H1 (cell line): ENCODE results near the gene SOS1. TPM values are rescaled to one million over a fixed set of nuclear protein-coding genes. Genes with fewer than 3 reads are reported as not detected.
"Not testable (repeated sequence)": the region's sequence is repeated elsewhere in the genome, so short reads cannot be mapped to it uniquely, and the experiment has no call there.

Source experiments
- CTCF ChIA-PET: fragments of 300-600 bp; sonication (Branson Sonifier 250); formaldehyde crosslinking; loops from one replicate; lab custom pipeline; 2021; ENCODE audit not compliant: partially characterized antibody; lab: Charles Lee
- POLR2A ChIA-PET: fragments of 300-600 bp; sonication (Branson Sonifier 250); formaldehyde crosslinking; loops from one replicate; lab custom pipeline; 2021; ENCODE audit warnings: inconsistent platforms; ENCODE audit not compliant: partially characterized antibody; lab: Charles Lee
- DNase-seq, 2 experiments: peaks; one replicate each; pipeline versions ENCODE4 v3.0.0 to v3.0.0-alpha.2; 2010 to 2022; ENCODE audit warnings: low spot score in 2 of 2, low read depth in 1 of 2, mixed read lengths in 1 of 2
- FAIRE-seq: peaks from 2 replicates; lab custom pipeline; 2011; peaks lifted over from hg19 to GRCh38; lab: Jason Lieb, UNC
- H2AFZ ChIP-seq: 2 replicates; pipeline ENCODE4 v1.8.1; 2012; ENCODE audit warnings: low read length, inconsistent platforms
- H2AK5ac ChIP-seq: 2 replicates; pipeline ENCODE4 v1.6.1; 2013; ENCODE audit warnings: low read depth, low read length
- H2BK120ac ChIP-seq: replicated peaks from 2 replicates; pipeline ENCODE3; 2013; ENCODE audit warnings: low read depth, low read length, inconsistent platforms
- H2BK12ac ChIP-seq: 2 replicates; pipeline ENCODE4 v1.6.1; 2013; ENCODE audit warnings: low read depth, low read length
- H2BK15ac ChIP-seq: 2 replicates; pipeline ENCODE4 v1.6.1; 2013; ENCODE audit warnings: low read length
- H2BK20ac ChIP-seq: 2 replicates; pipeline ENCODE4 v1.6.1; 2013; ENCODE audit warnings: low read length
- H2BK5ac ChIP-seq: 2 replicates; pipeline ENCODE4 v1.6.1; 2013; ENCODE audit warnings: low read depth, low read length
- H3K14ac ChIP-seq: 2 replicates; pipeline ENCODE4 v1.6.1; 2013; ENCODE audit warnings: inconsistent platforms; ENCODE audit not compliant: insufficient read length
- H3K18ac ChIP-seq: 2 replicates; pipeline ENCODE4 v1.6.1; 2013; ENCODE audit warnings: low read length; ENCODE audit errors: extremely low read depth
- H3K23ac ChIP-seq: 2 replicates; pipeline ENCODE4 v1.6.1; 2013; ENCODE audit warnings: inconsistent platforms; ENCODE audit not compliant: insufficient read length
- H3K23me2 ChIP-seq: 2 replicates; pipeline ENCODE4 v1.6.1; 2013; ENCODE audit warnings: low read depth, low read length
- H3K27ac ChIP-seq: 2 replicates; pipeline ENCODE4 v1.6.1; 2011; ENCODE audit warnings: low read depth, low read length, inconsistent platforms
- H3K27me3 ChIP-seq, 4 experiments: replicated peaks in 1 of 4; 1 replicate in 1 of 4; 2 replicates in 3 of 4; pipeline versions ENCODE4 v1.6.1 to v1.8.1; 2011 to 2013; ENCODE audit warnings: low read length in 3 of 4, mild to moderate bottlenecking in 3 of 4, inconsistent platforms in 2 of 4, mixed read lengths in 2 of 4, moderate library complexity in 1 of 4; ENCODE audit not compliant: control insufficient read depth in 3 of 4, insufficient read depth in 3 of 4; ENCODE audit errors: extremely low read depth in 1 of 4
- H3K36me3 ChIP-seq, 4 experiments: 2 replicates each; pipeline versions ENCODE4 v1.6.1 to v1.8.1; 2011 to 2013; ENCODE audit warnings: mild to moderate bottlenecking in 4 of 4, low read length in 3 of 4, moderate library complexity in 2 of 4, control low read depth in 1 of 4, inconsistent platforms in 1 of 4; ENCODE audit not compliant: insufficient read depth in 4 of 4, control insufficient read depth in 2 of 4
- H3K4ac ChIP-seq: replicated peaks from 2 replicates; pipeline ENCODE3; 2013; ENCODE audit warnings: low read length, low read depth, mixed read lengths, inconsistent platforms; ENCODE audit not compliant: insufficient read length
- H3K4me1 ChIP-seq, 4 experiments: replicated peaks in 1 of 4; 1 replicate in 1 of 4; 2 replicates in 3 of 4; pipeline versions ENCODE4 v1.6.1 to v1.8.1; 2011 to 2013; ENCODE audit warnings: low read length in 3 of 4, inconsistent platforms in 2 of 4, mixed read lengths in 1 of 4; ENCODE audit not compliant: insufficient read depth in 4 of 4, control insufficient read depth in 3 of 4
- H3K4me2 ChIP-seq, 2 experiments: 2 replicates each; pipeline versions ENCODE4 v1.6.1 to v1.8.1; 2011 to 2013; ENCODE audit warnings: low read depth in 2 of 2, low read length in 2 of 2, control low read depth in 1 of 2, inconsistent platforms in 1 of 2, mild to moderate bottlenecking in 1 of 2; ENCODE audit not compliant: insufficient read depth in 1 of 2
- H3K4me3 ChIP-seq, 4 experiments: fragments of 200-600, 300-600 bp in 1 of 4; sonication (generic), shearing (Covaris generic), sonication (Bioruptor Twin) in 1 of 4; 2 replicates each; pipeline versions ENCODE4 v1.5.1 to v1.8.1; 2011 to 2016; ENCODE audit warnings: low read length in 4 of 4, low read depth in 3 of 4, control low read depth in 2 of 4, inconsistent platforms in 2 of 4, mild to moderate bottlenecking in 2 of 4, mixed read lengths in 1 of 4, moderate library complexity in 1 of 4; ENCODE audit not compliant: insufficient read depth in 2 of 4; ENCODE audit errors: extremely low read depth in 1 of 4
- H3K56ac ChIP-seq: replicated peaks from 2 replicates; pipeline ENCODE3; 2013; ENCODE audit warnings: low read depth, mild to moderate bottlenecking, mixed read lengths, low read length, inconsistent platforms; ENCODE audit not compliant: insufficient read length
- H3K79me1 ChIP-seq: 2 replicates; pipeline ENCODE4 v1.6.1; 2013; ENCODE audit warnings: low read depth, low read length, control low read depth
- H3K79me2 ChIP-seq, 2 experiments: 2 replicates each; pipeline versions ENCODE4 v1.6.1 to v1.8.1; 2012 to 2013; ENCODE audit warnings: low read length in 2 of 2, mild to moderate bottlenecking in 2 of 2, inconsistent platforms in 1 of 2; ENCODE audit not compliant: insufficient read depth in 2 of 2, control insufficient read depth in 1 of 2
- H3K9ac ChIP-seq, 4 experiments: replicated peaks in 1 of 4; 1 replicate in 1 of 4; 2 replicates in 3 of 4; pipeline versions ENCODE4 v1.6.1 to v1.8.1; 2011 to 2013; ENCODE audit warnings: low read depth in 3 of 4, low read length in 3 of 4, control low read depth in 2 of 4, mild to moderate bottlenecking in 2 of 4, moderate library complexity in 2 of 4, inconsistent platforms in 1 of 4; ENCODE audit errors: extremely low read depth in 1 of 4
- H3K9me3 ChIP-seq, 2 experiments: 2 replicates each; pipeline versions ENCODE4 v1.6.1 to v1.8.1; 2012 to 2013; ENCODE audit warnings: mild to moderate bottlenecking in 2 of 2, moderate library complexity in 2 of 2, control low read depth in 1 of 2, inconsistent platforms in 1 of 2, low read depth in 1 of 2, low read length in 1 of 2, mixed read lengths in 1 of 2; ENCODE audit not compliant: insufficient read depth in 2 of 2
- H4K20me1 ChIP-seq, 2 experiments: replicated peaks in 1 of 2; 2 replicates each; pipeline versions ENCODE3 to v1.8.1; 2011 to 2013; ENCODE audit warnings: inconsistent platforms in 2 of 2, low read length in 2 of 2, mild to moderate bottlenecking in 1 of 2; ENCODE audit not compliant: insufficient read depth in 2 of 2, control insufficient read depth in 1 of 2
- H4K5ac ChIP-seq: 2 replicates; pipeline ENCODE4 v1.6.1; 2013; ENCODE audit warnings: low read length, low read depth, mixed read lengths, inconsistent platforms; ENCODE audit not compliant: insufficient read length
- H4K8ac ChIP-seq: 2 replicates; pipeline ENCODE4 v1.8.0; 2013; ENCODE audit warnings: mild to moderate bottlenecking, moderate library complexity, low read length, inconsistent platforms; ENCODE audit not compliant: insufficient read depth; ENCODE audit errors: extremely low read depth
- H4K91ac ChIP-seq: replicated peaks from 2 replicates; pipeline ENCODE3; 2013; ENCODE audit warnings: low read length, mixed read lengths, inconsistent platforms; ENCODE audit not compliant: insufficient read length
- MAFK ChIP-seq: IDR thresholded peaks from 2 replicates; pipeline ENCODE4 v1.6.1; 2012; ENCODE audit warnings: low read depth, mild to moderate bottlenecking, improper control_type of control experiment, low read length
- RFX5 ChIP-seq: IDR thresholded peaks from 2 replicates; pipeline ENCODE4 v1.6.1; 2011; ENCODE audit warnings: low read depth, low read length, improper control_type of control experiment, borderline replicate concordance
- WGBS, 2 experiments: shearing (Covaris generic) in 1 of 2; methylation state at CpG; one replicate each; pipeline versions ENCODE4 v1.1.6 to v1.1.7; 2013 to 2015; ENCODE audit warnings: low lambda C conversion rate in 2 of 2, mixed read lengths in 2 of 2, inconsistent platforms in 1 of 2, low coverage in 1 of 2, missing lambda C conversion rate in 1 of 2; ENCODE audit not compliant: insufficient replicate concordance in 2 of 2, insufficient coverage in 1 of 2, insufficient read length in 1 of 2; ENCODE audit errors: extremely low coverage in 1 of 2, missing lambda C conversion rate in 1 of 2; 5-methylcytosine and 5-hydroxymethylcytosine counted together
- polyA plus RNA-seq, 7 experiments: library from polyadenylated mRNA; depleted of rRNA in 3 of 7; stranded (reverse) in 5 of 7; unstranded in 2 of 7; fragments of >200 nt in 5 of 7; fragments of 200-250 nt in 2 of 7; gene quantifications; 1 replicate in 5 of 7; 2 replicates in 1 of 7; 4 replicates in 1 of 7; pipeline versions ENCODE4 v1.2.1 to v1.2.3, GENCODE V29; 2011 to 2013; ENCODE audit warnings: missing spikeins in 2 of 7, mixed read lengths in 2 of 7
- total RNA-seq: library from RNA; stranded (reverse); fragmentation: NEBNext Ultra II Directional; extraction: Animal tissue kit (Norgen Biotek cat#: 25700); gene quantifications from 2 replicates; pipeline ENCODE4 v1.2.1, GENCODE V29; 2021

The SOS1 gene
- total and polyA plus RNA-seq, 2 of the 8 experiments (the other 6 are each of a cell fraction or from before 2014, with no cell fraction given), result 25.7 to 27.0 TPM

GRCh38 chr2:39156107-39156506 lies 35.3 kb upstream of the SOS1 start:
- Histone ChIP-seq H3K4me1 (peaks cover 0 to 4% (median 0%) of the 10 kb centered on the region in 4 experiments; a peak in 1 of 7 replicates), H2AK5ac (no peak overlapping the region), H3K18ac (no peak overlapping the region), H3K27ac (no peak overlapping the region), H3K27me3 (no peaks in the 10 kb centered on the region), H3K9me3 (no peaks in the 10 kb centered on the region), H2BK5ac (no peak overlapping the region), H3K4me3 (no peak overlapping the region), H3K14ac (no peak overlapping the region), H4K8ac (no peak overlapping the region), H2BK15ac (no peak overlapping the region), H3K79me2 (no peaks in the 10 kb centered on the region), H3K9ac (no peak overlapping the region), H3K56ac (no peak overlapping the region), H2BK20ac (no peak overlapping the region), H3K36me3 (no peaks in the 10 kb centered on the region), H2BK120ac (no peak overlapping the region), H3K79me1 (no peaks in the 10 kb centered on the region), H3K23ac (no peak overlapping the region), H3K23me2 (no peaks in the 10 kb centered on the region), H2BK12ac (no peak overlapping the region), H3K4me2 (no peak overlapping the region), H4K20me1 (no peaks in the 10 kb centered on the region), H3K4ac (no peak overlapping the region), H4K91ac (no peak overlapping the region), H2AFZ (no peak overlapping the region), H4K5ac (no peak overlapping the region)
- TF ChIP-seq RFX5, result no peak
- TF ChIP-seq MAFK, result peak; percentile 51; the same call in 1 of the 2 replicates
- DNase-seq (no peak), FAIRE-seq (no peak)
- CTCF ChIA-PET, result interaction anchor here (0.6 to 1.2 kb wide), 3 partner anchors 16 to 391 kb away, joined by 3 read pairs; no protein-coding TSS in a partner anchor
- POLR2A ChIA-PET, result no interaction called here

GRCh38 chr2:39155573-39155972 lies 34.7 kb upstream of the SOS1 start:
- not testable (repeated sequence) for H2BK12ac ChIP-seq, H3K79me1 ChIP-seq, DNase-seq, H3K4me3 ChIP-seq, H4K20me1 ChIP-seq, H2BK15ac ChIP-seq, H3K4me2 ChIP-seq, H2AFZ ChIP-seq, H4K8ac ChIP-seq, H2BK120ac ChIP-seq, H2BK20ac ChIP-seq, H3K27me3 ChIP-seq, H3K79me2 ChIP-seq, H3K56ac ChIP-seq, H3K14ac ChIP-seq, H2AK5ac ChIP-seq, FAIRE-seq, H3K9me3 ChIP-seq, H3K23me2 ChIP-seq, H3K4ac ChIP-seq, H3K9ac ChIP-seq, H3K23ac ChIP-seq, H3K18ac ChIP-seq, H4K91ac ChIP-seq, H3K36me3 ChIP-seq, H2BK5ac ChIP-seq, H3K4me1 ChIP-seq, H3K27ac ChIP-seq, H4K5ac ChIP-seq
- WGBS, 2 experiments, result 91% methylated on average over 4 of the region's 4 CpGs; no CpG with 5 or more reads in 1 of the 2 experiments
- ChIA-PET POLR2A (interaction anchor here (0.6 kb wide), 1 partner anchor 87 kb away, joined by 4 read pairs; no protein-coding TSS in a partner anchor), CTCF (interaction anchor here (0.6 to 1.7 kb wide), 6 partner anchors 15 to 391 kb away, joined by 3 to 5 read pairs (median 4); no protein-coding TSS in a partner anchor)
